Muscle of leg (tissue), 11 donors: ENCODE results near the gene ROS1. TPM values are rescaled to one million over a fixed set of nuclear protein-coding genes. Genes with fewer than 3 reads are reported as not detected.
A peak's percentile ranks its signal among the peaks of the same experiment; 100 is the strongest.
"Not testable (repeated sequence)": the region's sequence is repeated elsewhere in the genome, so short reads cannot be mapped to it uniquely, and the experiment has no call there.

ENCODE experiments used
- DNase-seq: peaks from one replicate; pipeline ENCODE4 v3.0.0; 2013
- H3K27ac ChIP-seq: one replicate; pipeline ENCODE4 v1.5.1; 2013; ENCODE audit warnings: mild to moderate bottlenecking, low read length, control low read depth
- H3K27me3 ChIP-seq: one replicate; pipeline ENCODE4 v1.6.1; 2013; ENCODE audit warnings: low read length; ENCODE audit not compliant: control insufficient read depth, insufficient read depth
- H3K36me3 ChIP-seq: one replicate; pipeline ENCODE4 v1.6.1; 2013; ENCODE audit warnings: low read length; ENCODE audit not compliant: control insufficient read depth, insufficient read depth
- H3K4me1 ChIP-seq: one replicate; pipeline ENCODE4 v1.6.1; 2013; ENCODE audit warnings: low read length; ENCODE audit not compliant: control insufficient read depth, insufficient read depth
- H3K4me3 ChIP-seq: one replicate; pipeline ENCODE4 v1.5.1; 2013; ENCODE audit warnings: low read length, control low read depth
- H3K9me3 ChIP-seq: replicated peaks from 2 replicates; pipeline ENCODE4 v1.6.1; 2013; ENCODE audit warnings: low read depth, low read length; ENCODE audit not compliant: control insufficient read depth
- WGBS: methylation state at CpG from one replicate; pipeline ENCODE4 v1.1.5; 2013; ENCODE audit warnings: missing lambda C conversion rate; ENCODE audit not compliant: insufficient coverage; 5-methylcytosine and 5-hydroxymethylcytosine counted together
- polyA plus RNA-seq, 8 donors: library from polyadenylated mRNA; unstranded; fragments of 120-200 nt; gene quantifications; one replicate each; pipeline versions ENCODE4 v1.2.1 to v1.2.3, GENCODE V29; 2013; ENCODE audit warnings: inconsistent platforms in 1 of 8, low replicate concordance in 1 of 8; ENCODE audit not compliant: insufficient read length in 8 of 8, insufficient read depth in 1 of 8
- total RNA-seq: library from RNA; stranded (reverse); fragments of 120-200 nt; gene quantifications from one replicate; pipeline ENCODE4 v1.2.4, GENCODE V29; 2013

ROS1 gene
- total and polyA plus RNA-seq, 9 donors, result 0.04 to 0.50 (median 0.16) TPM

DNA sequence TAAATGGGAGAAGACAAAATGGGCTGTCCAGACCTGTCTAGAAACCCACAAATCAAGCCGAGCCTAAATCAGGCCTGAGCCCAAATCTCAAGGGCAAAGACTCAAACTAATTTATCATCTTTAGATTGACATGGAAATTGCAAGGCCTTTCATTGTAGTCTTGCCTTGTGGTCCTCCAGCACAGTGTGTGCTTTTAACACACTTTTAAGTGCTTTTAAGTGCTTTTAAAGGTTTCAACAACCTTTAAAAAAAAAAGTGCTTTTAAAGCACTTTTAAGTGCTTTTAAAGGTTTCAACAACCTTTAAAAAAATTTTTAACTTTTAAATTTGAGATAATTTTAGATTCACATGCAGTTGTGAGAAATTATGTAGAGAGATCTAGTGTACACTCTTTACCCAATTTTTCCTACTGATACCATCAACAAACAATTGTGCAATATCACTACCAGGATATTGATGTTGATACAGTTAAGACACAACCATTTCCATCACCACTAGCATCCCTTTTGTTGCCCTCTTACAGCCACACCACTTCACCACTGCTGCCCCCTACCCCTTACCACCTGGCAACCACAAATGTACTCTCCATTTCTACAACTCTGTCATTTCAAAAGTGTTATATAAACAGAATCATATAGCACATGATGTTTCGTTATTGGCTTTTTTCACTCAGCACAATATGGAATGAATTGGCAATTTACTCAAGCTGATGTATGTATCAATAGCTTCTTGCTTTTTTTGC lies 33.6 kb upstream of the ROS1 start:
- H3K4me3 ChIP-seq, result no peak overlapping the region
- no peaks in the 10 kb centered on the region for H3K9me3 ChIP-seq
- DNase-seq, result no peak
- no CpG with 5 or more reads among the region's 2 CpGs for WGBS
- no peaks in the 10 kb centered on the region for H3K36me3 ChIP-seq
- no peak overlapping the region for H3K27ac ChIP-seq
- H3K27me3 ChIP-seq, result no peaks in the 10 kb centered on the region
- H3K4me1 ChIP-seq, result no peaks in the 10 kb centered on the region

DNA sequence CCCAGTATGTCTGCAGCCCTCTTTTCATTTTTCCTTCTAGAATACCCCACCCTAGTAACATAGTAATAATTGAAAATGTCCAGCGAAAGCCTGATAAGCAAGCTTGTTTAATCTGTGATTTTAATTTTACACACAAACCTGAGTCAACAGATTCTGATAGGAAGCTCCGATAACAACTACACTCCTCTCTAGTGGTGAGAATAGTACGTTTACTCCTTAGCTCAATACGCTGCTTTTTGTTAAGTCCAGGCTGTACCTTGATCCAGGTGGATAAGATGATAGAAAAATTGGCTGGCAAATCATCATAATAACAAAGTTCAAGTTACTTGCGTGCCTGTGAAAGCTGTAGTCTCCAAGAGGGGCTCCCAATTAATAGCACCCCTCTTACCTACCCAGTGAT lies 31.3 kb upstream of the ROS1 start:
- Histone ChIP-seq H3K36me3 (no peaks in the 10 kb centered on the region), H3K4me3 (no peak overlapping the region), H3K27ac (no peak overlapping the region), H3K9me3 (no peaks in the 10 kb centered on the region), H3K4me1 (no peaks in the 10 kb centered on the region), H3K27me3 (no peaks in the 10 kb centered on the region)
- no peak for DNase-seq
- no CpG with 5 or more reads among the region's 5 CpGs for WGBS

DNA sequence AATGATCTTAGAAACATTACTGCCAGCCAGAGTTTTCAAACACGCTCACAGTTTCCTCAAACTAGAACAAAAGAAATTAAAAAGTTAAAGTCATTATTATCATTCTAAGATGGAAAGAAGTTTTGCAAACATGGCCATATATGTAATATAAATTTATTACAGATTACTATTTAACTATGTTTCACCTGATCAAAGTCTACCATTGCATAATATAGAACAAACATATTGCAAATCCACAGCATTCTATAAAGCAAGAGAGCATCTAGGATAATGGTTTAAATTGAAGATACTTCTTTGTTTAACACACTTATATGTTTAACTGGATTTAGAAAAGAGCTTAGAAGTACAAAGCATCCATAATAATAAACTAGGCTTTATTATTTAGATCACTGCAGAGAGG lies 30.5 kb upstream of the ROS1 start:
- no peaks in the 10 kb centered on the region for H3K4me1 ChIP-seq
- no peak overlapping the region for H3K27ac ChIP-seq
- H3K4me3 ChIP-seq, result no peak overlapping the region
- no peaks in the 10 kb centered on the region for H3K9me3 ChIP-seq
- H3K27me3 ChIP-seq, result no peaks in the 10 kb centered on the region
- no CpG with 5 or more reads among the region's 1 CpG for WGBS
- H3K36me3 ChIP-seq, result no peaks in the 10 kb centered on the region
- DNase-seq, result no peak

DNA sequence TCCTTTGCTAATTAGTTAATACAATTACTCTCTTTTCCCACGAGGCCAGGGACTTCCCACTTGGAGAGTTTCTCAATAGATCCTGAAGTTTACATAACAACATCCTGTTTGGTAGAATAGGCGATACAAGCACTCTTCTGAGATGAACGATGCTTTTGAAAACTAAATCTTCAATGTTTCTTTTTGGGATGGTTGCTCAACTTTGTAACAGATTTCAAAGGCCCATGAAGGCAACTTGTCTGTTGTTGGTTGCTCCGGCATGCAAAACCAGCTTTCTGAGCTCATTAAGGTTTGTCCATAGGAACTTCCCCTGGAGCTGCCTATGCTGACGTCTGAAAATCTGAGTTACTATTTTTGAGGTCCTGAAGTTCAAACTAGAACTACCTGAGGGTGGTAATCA lies 25.9 kb upstream of the ROS1 start:
- no peak for DNase-seq
- Histone ChIP-seq H3K9me3 (no peaks in the 10 kb centered on the region), H3K36me3 (no peaks in the 10 kb centered on the region), H3K27me3 (peaks cover 12% of the 10 kb centered on the region), H3K4me1 (peaks cover 3% of the 10 kb centered on the region), H3K27ac (no peak overlapping the region), H3K4me3 (no peak overlapping the region)
- WGBS, result 71% methylated on average over 2 of the region's 5 CpGs

DNA sequence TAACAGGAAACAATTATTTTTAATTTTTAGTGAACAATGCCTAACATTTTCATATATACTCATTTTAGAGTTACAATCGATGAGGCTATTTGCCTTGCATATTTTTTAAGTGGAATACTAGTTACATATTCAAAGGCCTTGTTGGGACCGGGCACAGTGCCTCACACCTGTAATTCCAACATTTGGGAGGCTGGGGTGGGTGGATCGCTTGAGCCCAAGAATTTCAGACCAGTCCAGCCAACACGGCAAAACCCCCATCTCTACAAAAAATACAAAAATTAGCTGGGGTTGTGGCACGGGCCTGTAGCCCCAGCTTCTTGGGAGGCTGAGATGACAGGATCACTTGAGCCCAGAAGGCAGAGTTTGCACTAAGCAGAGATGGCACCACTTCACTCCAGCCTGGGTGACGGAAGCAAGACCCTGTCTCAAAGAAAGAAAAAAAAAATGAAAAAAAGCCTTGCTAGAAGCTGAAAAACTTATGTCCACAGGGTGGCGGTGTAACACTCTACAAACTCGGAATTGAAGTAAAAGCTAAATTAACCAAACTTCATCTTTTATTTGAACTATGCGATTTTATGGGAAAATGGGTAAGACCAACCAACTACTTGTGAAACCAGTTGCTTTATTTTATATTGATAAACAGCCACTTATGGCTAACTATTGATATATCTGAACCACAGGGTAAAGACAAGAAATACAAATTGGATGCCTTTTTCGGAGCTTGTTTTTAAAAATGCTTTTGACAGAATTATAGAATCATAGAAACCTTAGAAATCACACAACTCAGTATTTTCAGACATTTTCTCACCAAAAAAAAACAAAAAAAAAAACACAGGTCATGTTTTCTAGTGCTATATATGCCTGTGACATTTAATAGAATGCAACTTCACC lies 24.1 kb upstream of the ROS1 start:
- WGBS, result 13% methylated on average over 1 of the region's 10 CpGs

DNA sequence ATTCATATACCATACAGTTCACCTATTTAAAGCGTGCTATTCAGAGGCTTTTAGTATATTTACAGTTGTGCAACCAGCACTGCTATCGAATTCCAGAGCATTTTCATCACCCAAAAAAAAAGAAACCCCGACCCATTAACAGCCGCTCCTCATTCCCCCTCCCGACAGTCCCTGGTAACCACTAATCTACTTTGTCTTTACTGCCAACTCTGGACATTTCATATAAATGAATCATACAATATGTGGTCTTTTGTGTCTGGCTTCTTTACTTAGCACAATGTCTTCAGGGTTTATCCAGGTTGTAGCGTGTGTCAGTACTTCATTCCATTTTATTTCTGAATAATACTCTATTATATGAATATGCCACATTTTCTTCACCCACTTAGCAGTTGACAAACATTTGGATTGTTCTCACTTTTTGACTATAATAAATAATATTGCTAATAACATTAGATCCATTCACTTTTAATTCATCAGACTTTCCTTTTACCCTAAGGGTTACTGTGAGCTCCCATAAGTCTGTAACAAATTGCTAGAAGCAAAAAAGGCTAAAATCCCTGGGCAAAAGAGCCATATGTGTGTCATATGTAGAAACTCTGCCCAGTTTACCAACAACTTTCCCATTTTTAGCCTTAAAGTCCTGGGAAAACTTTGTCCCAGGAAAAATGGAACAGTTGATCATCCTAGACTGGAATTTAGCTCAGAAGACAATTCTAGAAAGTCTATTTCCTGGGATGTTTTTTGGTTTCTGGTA lies 23.2 kb upstream of the ROS1 start:
- no CpG with 5 or more reads among the region's 6 CpGs for WGBS
- H3K27me3 ChIP-seq, result peaks cover 13% of the 10 kb centered on the region
- peak; percentile 22 for DNase-seq
- no peak overlapping the region for H3K27ac ChIP-seq
- no peak overlapping the region for H3K4me3 ChIP-seq
- H3K9me3 ChIP-seq, result no peaks in the 10 kb centered on the region
- peaks cover 3% of the 10 kb centered on the region for H3K4me1 ChIP-seq
- no peaks in the 10 kb centered on the region for H3K36me3 ChIP-seq

More for the DNA sequence above, 24.1 kb upstream of the ROS1 start:
- Histone ChIP-seq H3K4me3 (no peak overlapping the region), H3K36me3 (no peaks in the 10 kb centered on the region), H3K27me3 (peaks cover 13% of the 10 kb centered on the region), H3K9me3 (no peaks in the 10 kb centered on the region), H3K4me1 (peaks cover 3% of the 10 kb centered on the region), H3K27ac (no peak overlapping the region)
- DNase-seq, result peak; percentile 80

DNA sequence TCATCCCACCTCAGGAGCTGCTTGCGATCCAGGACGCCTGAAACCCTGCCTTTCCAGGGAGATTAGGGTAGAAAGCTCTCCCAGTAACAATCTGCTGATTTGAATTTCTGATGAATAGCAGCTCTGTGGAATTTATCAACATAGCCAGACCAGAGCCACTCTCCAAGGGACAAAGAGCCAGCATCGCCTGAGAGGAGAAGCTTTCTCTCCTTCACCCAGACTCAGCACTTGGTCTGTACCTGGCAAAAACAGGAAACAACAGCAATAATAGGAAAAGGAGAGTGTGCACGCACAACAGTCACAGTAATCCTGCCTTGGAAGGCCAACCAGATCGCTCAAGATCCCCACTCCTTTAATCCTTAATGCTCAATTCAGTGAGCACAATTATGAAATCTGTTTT lies 22.3 kb upstream of the ROS1 start:
- peaks cover 3% of the 10 kb centered on the region for H3K4me1 ChIP-seq
- 25% methylated on average over 1 of the region's 5 CpGs for WGBS
- no peak for DNase-seq
- H3K27me3 ChIP-seq, result peaks cover 13% of the 10 kb centered on the region
- no peaks in the 10 kb centered on the region for H3K36me3 ChIP-seq
- H3K4me3 ChIP-seq, result no peak overlapping the region
- H3K27ac ChIP-seq, result no peak overlapping the region
- H3K9me3 ChIP-seq, result no peaks in the 10 kb centered on the region

DNA sequence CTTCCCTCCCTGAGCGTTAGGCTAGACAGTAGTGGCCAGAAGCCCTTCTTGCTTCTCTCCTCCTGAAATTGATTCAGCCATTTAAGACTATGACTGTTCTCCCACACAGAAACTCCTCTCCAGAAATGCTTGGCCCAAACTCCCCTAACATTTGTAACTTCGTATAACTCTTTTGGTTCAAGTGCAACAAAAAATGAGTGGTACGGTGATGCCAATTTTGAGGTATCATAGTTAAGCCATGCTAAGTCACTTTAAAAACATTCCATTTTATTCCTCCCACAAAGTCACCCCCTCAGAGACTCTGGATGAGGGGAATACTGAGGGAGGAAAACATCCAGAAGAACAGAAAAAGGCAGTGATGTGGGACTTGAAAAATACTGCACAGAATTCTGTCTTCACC lies 21.1 kb upstream of the ROS1 start:
- Histone ChIP-seq H3K9me3 (no peaks in the 10 kb centered on the region), H3K4me1 (peaks cover 3% of the 10 kb centered on the region), H3K27me3 (peaks cover 13% of the 10 kb centered on the region), H3K4me3 (no peak overlapping the region), H3K27ac (no peak overlapping the region), H3K36me3 (no peaks in the 10 kb centered on the region)
- 82% methylated on average over 1 of the region's 3 CpGs for WGBS
- DNase-seq, result no peak

DNA sequence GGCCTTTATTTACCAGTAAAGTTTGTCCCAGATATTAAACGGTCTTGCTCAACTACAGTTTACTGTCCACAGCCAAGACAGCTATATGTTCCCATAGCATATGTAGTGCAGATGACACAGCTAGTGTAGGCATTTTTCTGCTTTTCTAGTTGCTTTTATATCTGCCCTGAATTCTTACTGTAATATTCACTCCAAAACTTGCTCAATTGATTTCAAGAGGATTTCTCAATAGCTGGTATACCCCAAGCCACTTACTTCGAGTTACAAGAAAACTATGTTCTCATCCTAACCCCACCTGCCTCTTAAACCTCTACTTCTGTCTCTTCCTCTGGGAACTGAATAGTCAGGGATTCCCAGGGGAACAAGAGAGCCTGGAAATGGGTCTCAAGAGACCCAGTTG lies 18.9 kb upstream of the ROS1 start:
- no peak overlapping the region for H3K27ac ChIP-seq
- peaks cover under 1% of the 10 kb centered on the region for H3K4me1 ChIP-seq
- H3K9me3 ChIP-seq, result no peaks in the 10 kb centered on the region
- no peak overlapping the region for H3K4me3 ChIP-seq
- 67% methylated on average over 1 of the region's 2 CpGs for WGBS
- no peak for DNase-seq
- H3K36me3 ChIP-seq, result no peaks in the 10 kb centered on the region
- peaks cover 12% of the 10 kb centered on the region for H3K27me3 ChIP-seq

DNA sequence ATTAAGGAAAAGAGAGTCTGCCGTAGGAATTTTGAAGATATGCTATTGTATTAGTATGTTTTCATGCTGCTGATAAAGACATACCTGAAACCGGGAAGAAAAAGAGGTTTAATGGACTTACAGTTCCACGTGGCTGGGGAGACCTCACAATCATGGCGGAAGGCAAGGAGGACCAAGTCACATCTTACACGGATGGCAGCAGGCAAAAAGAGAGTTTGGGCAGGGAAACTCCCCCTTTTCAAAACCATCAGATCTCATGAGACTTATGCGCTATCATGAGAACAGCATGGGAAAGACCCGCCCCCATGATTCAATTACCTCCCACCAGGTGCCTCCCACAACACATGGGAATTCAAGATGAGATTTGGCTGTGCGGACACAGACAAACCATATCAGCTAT lies 16.6 kb upstream of the ROS1 start:
- H3K27me3 ChIP-seq, H3K9me3 ChIP-seq, DNase-seq, H3K4me1 ChIP-seq, H3K36me3 ChIP-seq, H3K4me3 ChIP-seq, H3K27ac ChIP-seq: not testable (repeated sequence)
- 83% methylated on average over 5 of the region's 8 CpGs for WGBS
